Measurements from ENCODE around the gene SLC9A5.

Gene SLC9A5

DNA sequence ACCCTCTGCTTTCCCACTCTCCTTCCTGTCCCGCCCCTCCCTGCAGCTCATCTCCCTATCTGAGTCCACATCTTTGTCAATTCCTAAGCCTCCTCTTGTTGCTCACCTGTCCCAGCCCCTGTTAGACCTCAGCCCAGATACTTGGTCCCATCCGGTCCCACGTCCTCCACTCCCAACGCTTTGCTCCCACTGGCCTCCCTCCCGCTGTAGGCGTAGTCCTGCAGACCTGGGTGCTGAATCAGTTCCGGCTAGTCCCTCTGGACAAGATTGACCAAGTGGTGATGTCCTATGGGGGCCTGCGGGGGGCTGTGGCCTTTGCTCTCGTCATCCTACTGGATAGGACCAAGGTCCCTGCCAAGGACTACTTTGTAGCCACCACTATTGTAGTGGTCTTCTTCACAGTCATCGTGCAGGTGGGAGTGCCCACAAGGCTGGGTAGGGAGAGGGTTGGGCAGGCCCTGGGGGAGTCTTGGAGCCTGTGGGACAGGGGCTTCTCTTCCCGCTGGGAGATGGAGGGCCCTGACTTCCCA is 8.0 kb downstream of the SLC9A5 start:
- DNase-seq (ENCODE audit: low spot score), result no peak

- DNase-seq (ENCODE audit: low spot score), result no peak
Measured at GRCh38 chr16:67257486-67258160, 8.8 kb downstream of the SLC9A5 start.

GRCh38 chr16:67258161-67258835 is 9.5 kb downstream of the SLC9A5 start:
- peak; percentile 69 for DNase-seq (ENCODE audit: low spot score)

- DNase-seq (ENCODE audit: low spot score), result no peak
Measured at GRCh38 chr16:67259705-67260104, 10.9 kb downstream of the SLC9A5 start.

DNA sequence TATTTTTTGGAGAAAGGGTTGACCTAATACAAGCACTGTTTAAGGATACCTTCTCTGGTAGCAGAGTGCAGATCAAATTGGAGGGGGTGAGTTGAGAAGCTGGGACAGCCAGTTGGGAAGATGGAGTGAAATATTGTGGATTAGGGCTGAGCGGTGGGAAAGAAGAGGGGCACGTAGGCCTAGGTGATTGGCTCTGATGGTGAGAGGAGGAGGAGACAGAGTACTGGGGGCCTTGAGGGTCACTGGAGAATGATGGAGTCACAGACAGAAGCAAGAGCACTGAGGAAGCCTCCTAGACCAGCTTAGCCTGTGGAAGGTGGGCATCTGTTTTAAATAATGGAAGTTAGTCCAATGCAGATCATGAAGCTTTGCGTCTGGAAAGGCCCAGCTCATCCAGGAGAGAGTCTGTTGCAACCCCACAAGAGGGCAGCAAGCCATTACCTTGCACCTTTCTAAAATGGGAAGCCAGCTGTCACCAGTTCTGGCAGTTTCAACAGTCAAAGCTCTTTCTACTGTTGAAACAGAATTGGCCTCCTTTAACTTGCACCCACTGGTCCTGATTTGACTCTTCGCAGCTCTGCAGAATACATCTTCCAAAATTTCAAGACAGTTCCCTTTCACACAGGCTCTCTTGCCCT is 11.8 kb downstream of the SLC9A5 start:
- no peak for DNase-seq (ENCODE audit: low spot score)

- no peak for DNase-seq (ENCODE audit: low spot score)
Measured at GRCh38 chr16:67263201-67263600, 14.4 kb downstream of the SLC9A5 start.

DNA sequence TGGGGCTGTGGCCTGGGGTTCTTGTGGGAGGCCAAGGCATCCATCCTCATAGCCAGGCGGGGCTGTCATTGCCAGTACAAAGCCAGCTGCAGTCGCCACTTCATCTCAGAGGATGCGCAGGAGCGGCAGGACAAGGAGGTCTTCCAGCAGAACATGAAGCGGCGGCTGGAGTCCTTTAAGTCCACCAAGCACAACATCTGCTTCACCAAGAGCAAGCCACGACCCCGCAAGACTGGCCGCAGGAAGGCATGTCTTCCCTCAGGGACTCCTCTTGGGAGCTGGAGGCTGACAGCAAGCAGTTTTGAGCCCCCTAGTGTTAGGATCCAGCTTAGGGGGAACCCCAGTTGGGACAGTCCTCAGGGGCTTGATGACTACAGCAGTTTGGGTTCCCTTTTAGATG is 15.5 kb downstream of the SLC9A5 start:
- no peak for DNase-seq (ENCODE audit: low spot score)

- DNase-seq (ENCODE audit: low spot score), result no peak
Measured at GRCh38 chr16:67264866-67265265, 16.1 kb downstream of the SLC9A5 start.

DNA sequence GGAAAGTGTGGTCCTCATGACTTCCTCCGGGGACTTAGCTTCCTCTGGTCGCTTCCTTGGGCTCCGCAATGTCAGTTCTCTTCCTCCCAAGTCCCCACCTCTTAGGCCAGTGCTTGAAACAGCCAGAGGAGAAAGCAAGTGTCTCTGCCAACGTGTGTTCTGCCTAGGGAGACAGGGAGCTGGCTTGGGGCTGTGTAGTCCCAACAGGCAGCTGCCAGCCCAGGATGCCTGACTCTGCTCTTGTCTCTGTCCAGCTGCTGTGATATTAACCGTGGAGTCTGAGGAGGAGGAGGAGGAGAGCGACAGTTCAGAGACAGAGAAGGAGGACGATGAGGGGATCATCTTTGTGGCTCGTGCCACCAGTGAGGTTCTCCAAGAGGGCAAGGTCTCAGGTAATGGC is 17.1 kb downstream of the SLC9A5 start:
- no peak for DNase-seq (ENCODE audit: low spot score)

GRCh38 chr16:67268136-67268579 is 19.4 kb downstream of the SLC9A5 start:
- DNase-seq (ENCODE audit: low spot score), result no peak

GRCh38 chr16:67269766-67270165 is 21.0 kb downstream of the SLC9A5 start:
- DNase-seq (ENCODE audit: low spot score), result no peak

DNA sequence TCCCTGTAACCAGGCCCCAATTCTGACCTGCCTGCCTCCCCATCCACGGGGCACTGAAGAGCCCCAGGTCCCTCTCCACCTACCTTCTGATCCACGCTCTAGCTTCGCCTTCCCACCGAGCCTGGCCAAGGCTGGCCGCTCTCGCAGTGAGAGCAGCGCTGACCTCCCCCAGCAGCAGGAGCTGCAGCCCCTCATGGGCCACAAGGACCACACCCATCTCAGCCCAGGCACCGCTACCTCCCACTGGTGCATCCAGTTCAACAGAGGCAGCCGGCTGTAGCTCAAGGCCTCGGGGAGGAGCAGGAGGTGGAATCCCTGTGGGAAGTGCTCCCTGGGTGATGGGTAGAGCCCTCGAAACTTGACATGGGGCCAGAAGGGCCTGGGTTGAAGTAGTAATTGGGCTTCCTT is 22.2 kb downstream of the SLC9A5 start:
- DNase-seq (ENCODE audit: low spot score), result no peak

- no peak for DNase-seq (ENCODE audit: low spot score)
Measured at GRCh38 chr16:67271446-67271845, 22.7 kb downstream of the SLC9A5 start.

- no peak for DNase-seq (ENCODE audit: low spot score)
Measured at GRCh38 chr16:67275321-67275720, 26.5 kb downstream of the SLC9A5 start.

GRCh38 chr16:67277294-67277998 is 28.7 kb downstream of the SLC9A5 start:
- peak; percentile 58 for DNase-seq (ENCODE audit: low spot score)

DNA sequence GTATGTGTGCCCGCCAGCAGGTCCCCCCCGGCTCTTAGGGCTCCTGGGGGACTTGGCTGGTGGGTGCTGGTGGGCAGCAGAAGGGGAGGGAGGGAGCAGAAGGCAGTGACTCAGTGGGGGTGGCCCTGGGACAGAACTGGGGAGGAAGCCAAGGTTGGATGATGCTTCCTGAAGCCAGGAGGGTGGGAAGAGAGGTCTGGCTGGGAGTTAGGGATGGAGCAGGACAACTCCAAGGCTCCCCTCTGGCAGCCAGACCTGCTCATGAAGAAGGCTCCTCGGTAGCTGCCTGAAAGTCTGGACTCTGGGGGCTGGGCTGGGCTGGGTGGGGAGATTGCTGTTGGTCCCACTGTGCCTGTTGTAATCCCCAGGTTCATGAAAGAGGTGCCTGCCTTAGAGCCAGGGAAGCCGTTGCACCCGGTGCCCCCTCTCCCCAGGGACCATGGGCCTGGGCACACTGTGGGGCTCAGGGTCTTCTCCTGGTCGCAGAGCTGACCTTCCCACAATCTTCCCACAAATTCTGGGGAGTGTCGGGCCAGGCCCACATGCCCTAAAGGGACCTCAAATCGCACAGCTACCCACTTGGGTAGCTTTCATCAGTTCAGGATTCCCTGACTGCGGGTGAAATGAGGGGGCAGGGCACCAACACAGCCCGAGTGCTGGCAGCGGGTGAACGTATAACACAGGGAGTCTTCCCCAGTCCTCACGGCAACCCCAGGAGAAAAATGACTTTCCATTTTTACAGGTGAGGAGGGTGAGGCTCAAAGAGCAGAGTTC is 29.4 kb downstream of the SLC9A5 start:
- DNase-seq (ENCODE audit: low spot score), result peak; percentile 44

DNA sequence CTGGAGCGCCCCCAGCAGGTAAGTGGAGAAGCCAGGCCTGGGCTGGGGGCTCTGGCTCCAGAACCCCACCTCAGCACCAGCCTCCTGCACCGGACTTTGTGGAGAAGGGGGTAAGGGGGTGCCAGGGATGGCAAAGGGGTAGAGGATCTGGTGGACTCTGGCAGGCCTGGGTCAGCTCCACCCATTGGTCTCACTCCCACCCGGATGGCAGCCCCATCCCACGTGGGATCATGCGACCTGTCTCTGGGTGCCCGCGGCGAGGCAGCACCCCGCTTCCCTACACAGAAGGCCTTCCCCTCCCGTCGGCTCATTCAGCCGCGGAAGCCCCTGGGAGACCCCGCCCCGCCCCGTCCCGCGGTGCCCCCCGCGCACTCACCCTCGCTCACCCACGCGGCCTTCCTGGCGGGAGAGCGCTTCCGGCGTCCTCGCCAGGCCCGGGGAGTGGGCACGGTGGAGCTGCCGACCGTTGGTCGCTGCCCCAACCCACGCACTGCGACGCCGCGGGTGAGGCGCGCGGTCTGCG is 30.1 kb downstream of the SLC9A5 start:
- DNase-seq (ENCODE audit: low spot score), result no peak

DNA sequence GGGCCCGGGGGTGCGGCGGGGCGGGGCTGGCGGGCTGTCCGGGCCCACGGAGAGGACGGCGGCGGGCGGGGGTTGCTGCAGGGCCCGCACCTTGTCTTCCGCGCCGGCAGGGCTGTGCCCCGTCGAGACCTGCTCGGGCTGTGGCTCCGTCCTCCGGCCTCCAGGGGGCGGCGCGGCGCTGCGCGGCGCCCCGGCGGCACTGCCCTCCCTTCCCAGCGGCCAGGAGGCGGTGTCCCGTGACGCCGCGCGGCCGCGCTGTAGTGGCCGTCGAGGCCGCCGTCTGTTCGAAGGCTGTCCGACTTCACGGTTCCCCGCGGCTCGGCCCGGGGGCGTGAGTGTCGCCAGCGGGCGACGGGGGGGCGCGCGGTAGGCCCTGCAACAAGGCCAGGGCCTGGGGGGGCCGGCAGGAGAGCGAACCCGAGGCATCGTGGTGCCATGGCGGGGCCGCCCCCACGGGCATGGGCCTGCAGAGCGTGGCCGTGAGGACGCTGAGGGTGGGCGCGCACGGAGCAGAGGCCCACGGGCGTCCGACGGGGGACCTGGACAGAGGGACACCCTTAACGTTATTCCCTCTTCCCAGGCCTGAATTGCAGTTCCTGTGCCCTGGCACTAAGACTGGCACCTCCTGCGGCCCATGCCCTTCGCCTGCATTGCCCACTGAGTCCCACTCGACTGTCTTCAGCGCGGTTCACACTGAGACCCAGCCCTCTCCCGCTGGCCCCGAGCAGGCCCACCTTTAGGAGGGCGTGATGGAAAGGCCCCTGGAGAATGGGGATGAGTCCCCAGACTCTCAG is 30.7 kb downstream of the SLC9A5 start, which contains the start of gene PLEKHG4:
Gene PLEKHG4 (plus strand): TSS at position 237 of the 794 bp plus-strand sequence. CDS start 513 bp downstream, at position 750.
- peak; percentile 72 for DNase-seq (ENCODE audit: low spot score)

- no peak for DNase-seq (ENCODE audit: low spot score)
Measured at GRCh38 chr16:67280090-67281015, 31.6 kb downstream of the SLC9A5 start.

Measured in kidney capillary endothelial cell (primary cell).